ENCODE data around the gene ATG7. TPM values are rescaled to one million over a fixed set of nuclear protein-coding genes. Genes with fewer than 3 reads are reported as not detected.

The ATG7 gene
- polyA plus RNA-seq, 1 donor (not counting 4 experiments of a cell fraction or from before 2014, with no cell fraction given) = 27.9 TPM

DNA sequence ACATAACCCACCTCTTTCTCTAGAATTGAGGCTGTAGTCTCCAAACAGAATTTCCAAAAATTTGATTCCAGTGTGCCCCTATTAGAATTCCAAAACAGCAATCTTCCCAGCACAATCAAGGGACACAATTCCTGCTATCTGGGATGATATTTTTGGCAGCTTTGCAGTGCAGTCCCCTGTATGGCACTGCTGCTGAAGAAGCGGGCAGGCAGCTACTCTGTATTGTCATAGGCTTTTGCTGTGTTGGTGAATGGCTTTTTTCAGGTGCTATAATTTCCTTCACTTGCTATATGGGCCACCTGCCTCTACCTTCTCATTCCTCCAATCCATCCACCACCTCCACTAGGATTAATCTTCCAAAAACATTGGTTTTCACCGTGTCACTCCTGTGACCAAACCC, 226.0 kb downstream of the ATG7 start:
- Histone ChIP-seq H3K4me2 (ENCODE audit: control insufficient read depth, extremely low read depth, insufficient read depth, low read depth, low read length) (peak overlapping the region; percentile 59), H3K9me3 (ENCODE audit: control insufficient read depth, low read depth, low read length) (no peaks in the 10 kb centered on the region), H3K27ac (ENCODE audit: control insufficient read depth, insufficient read depth, low read length) (peak overlapping the region; percentile 68), H2AFZ (ENCODE audit: control insufficient read depth, low read length) (no peak overlapping the region), H3K4me3 (ENCODE audit: control insufficient read depth in 2 of 3, extremely low read depth in 1 of 3, insufficient read depth in 2 of 3, low read depth in 1 of 3, low read length in 3 of 3) (no peak overlapping the region), H4K20me1 (ENCODE audit: control insufficient read depth, extremely low read depth, insufficient read depth, low read length) (no peaks in the 10 kb centered on the region), H3K36me3 (ENCODE audit: control insufficient read depth in 2 of 2, extremely low read depth in 1 of 2, insufficient read depth in 2 of 2, low read length in 2 of 2) (peaks cover 0 to 2% of the 10 kb centered on the region in 2 experiments), H3K9me1 (ENCODE audit: control insufficient read depth, extremely low read depth, insufficient read depth, low read length) (no peaks in the 10 kb centered on the region), H3K79me2 (ENCODE audit: control insufficient read depth, insufficient read depth, low read length) (no peaks in the 10 kb centered on the region), H3K4me1 (ENCODE audit: control insufficient read depth, extremely low read depth, insufficient read depth, low read length) (peaks cover 20% of the 10 kb centered on the region), H3K27me3 (ENCODE audit: control insufficient read depth, extremely low read depth, insufficient read depth, low read length) (no peaks in the 10 kb centered on the region), H3K9ac (ENCODE audit: control insufficient read depth, extremely low read depth, insufficient read depth, low read length) (no peak overlapping the region)
- DNase-seq (ENCODE audit: low read depth, low spot score) (no peak), FAIRE-seq (no peak)
- dilution Hi-C loops (cut with MboI; ENCODE audit: extremely low pct_ligation_motif_present, low sequenced_read_pairs) = no loop called here
- no peak for TF ChIP-seq EZH2 (IDR thresholded peaks at IDR 0.05; ENCODE audit: low read length)
- TF ChIP-seq, protein P1, sequence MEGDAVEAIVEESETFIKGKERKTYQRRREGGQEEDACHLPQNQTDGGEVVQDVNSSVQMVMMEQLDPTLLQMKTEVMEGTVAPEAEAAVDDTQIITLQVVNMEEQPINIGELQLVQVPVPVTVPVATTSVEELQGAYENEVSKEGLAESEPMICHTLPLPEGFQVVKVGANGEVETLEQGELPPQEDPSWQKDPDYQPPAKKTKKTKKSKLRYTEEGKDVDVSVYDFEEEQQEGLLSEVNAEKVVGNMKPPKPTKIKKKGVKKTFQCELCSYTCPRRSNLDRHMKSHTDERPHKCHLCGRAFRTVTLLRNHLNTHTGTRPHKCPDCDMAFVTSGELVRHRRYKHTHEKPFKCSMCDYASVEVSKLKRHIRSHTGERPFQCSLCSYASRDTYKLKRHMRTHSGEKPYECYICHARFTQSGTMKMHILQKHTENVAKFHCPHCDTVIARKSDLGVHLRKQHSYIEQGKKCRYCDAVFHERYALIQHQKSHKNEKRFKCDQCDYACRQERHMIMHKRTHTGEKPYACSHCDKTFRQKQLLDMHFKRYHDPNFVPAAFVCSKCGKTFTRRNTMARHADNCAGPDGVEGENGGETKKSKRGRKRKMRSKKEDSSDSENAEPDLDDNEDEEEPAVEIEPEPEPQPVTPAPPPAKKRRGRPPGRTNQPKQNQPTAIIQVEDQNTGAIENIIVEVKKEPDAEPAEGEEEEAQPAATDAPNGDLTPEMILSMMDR (optimal IDR thresholded peaks at IDR 0.05 in 1 of 3, IDR thresholded peaks at IDR 0.05 in 1 of 3, conservative IDR thresholded peaks at IDR 0.05 in 1 of 3; ENCODE audit: extremely low read depth in 1 of 3, insufficient read depth in 2 of 3, low read length in 3 of 3) = no peak

DNA sequence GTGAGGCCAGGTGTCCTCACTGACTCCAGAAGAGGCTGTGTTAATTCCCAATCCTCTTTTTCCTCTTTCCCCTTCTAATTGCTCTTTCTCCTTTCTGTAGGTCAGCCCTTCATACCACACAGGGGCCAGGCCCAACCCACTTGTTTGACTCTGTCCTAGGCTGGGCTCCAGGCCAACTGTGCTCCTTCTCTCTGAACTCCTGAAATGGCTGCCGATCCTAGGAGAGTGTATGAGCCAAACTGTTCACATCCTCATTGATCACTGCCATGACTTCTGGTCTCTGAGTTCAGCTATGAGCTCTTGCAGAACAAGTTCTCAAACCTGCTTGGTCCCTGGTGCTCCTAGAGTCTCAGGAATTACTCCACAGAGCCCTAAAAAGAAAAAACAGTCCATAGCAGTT, 226.4 kb downstream of the ATG7 start:
- H3K9ac ChIP-seq (ENCODE audit: control insufficient read depth, extremely low read depth, insufficient read depth, low read length) = peak overlapping the region; percentile 18
- peak; percentile 13 for FAIRE-seq
- no peaks in the 10 kb centered on the region for H3K9me3 ChIP-seq (ENCODE audit: control insufficient read depth, low read depth, low read length)
- no peak for DNase-seq (ENCODE audit: low read depth, low spot score)
- peak overlapping the region; percentile 69 for H2AFZ ChIP-seq (ENCODE audit: control insufficient read depth, low read length)
- H3K36me3 ChIP-seq (ENCODE audit: control insufficient read depth in 2 of 2, extremely low read depth in 1 of 2, insufficient read depth in 2 of 2, low read length in 2 of 2) = peaks cover 0 to 2% of the 10 kb centered on the region in 2 experiments
- peak overlapping the region in 1 of 3 experiments; percentile 13 for H3K4me3 ChIP-seq (ENCODE audit: control insufficient read depth in 2 of 3, extremely low read depth in 1 of 3, insufficient read depth in 2 of 3, low read depth in 1 of 3, low read length in 3 of 3)
- H3K27ac ChIP-seq (ENCODE audit: control insufficient read depth, insufficient read depth, low read length) = peak overlapping the region; percentile 68
- H3K27me3 ChIP-seq (ENCODE audit: control insufficient read depth, extremely low read depth, insufficient read depth, low read length) = no peaks in the 10 kb centered on the region
- dilution Hi-C loops (cut with MboI; ENCODE audit: extremely low pct_ligation_motif_present, low sequenced_read_pairs) = no loop called here
- TF ChIP-seq EZH2 (IDR thresholded peaks at IDR 0.05; ENCODE audit: low read length) = no peak
- TF ChIP-seq, protein P1 (optimal IDR thresholded peaks at IDR 0.05 in 1 of 3, IDR thresholded peaks at IDR 0.05 in 1 of 3, conservative IDR thresholded peaks at IDR 0.05 in 1 of 3; ENCODE audit: extremely low read depth in 1 of 3, insufficient read depth in 2 of 3, low read length in 3 of 3) = no peak
- peaks cover 20% of the 10 kb centered on the region for H3K4me1 ChIP-seq (ENCODE audit: control insufficient read depth, extremely low read depth, insufficient read depth, low read length)
- H4K20me1 ChIP-seq (ENCODE audit: control insufficient read depth, extremely low read depth, insufficient read depth, low read length) = no peaks in the 10 kb centered on the region
- no peaks in the 10 kb centered on the region for H3K9me1 ChIP-seq (ENCODE audit: control insufficient read depth, extremely low read depth, insufficient read depth, low read length)
- peak overlapping the region; percentile 59 for H3K4me2 ChIP-seq (ENCODE audit: control insufficient read depth, extremely low read depth, insufficient read depth, low read depth, low read length)
- no peaks in the 10 kb centered on the region for H3K79me2 ChIP-seq (ENCODE audit: control insufficient read depth, insufficient read depth, low read length)

Data from keratinocyte (primary cell).